DOHH2 (cell line): ENCODE results near the gene STK11.

Experiments
- CTCF ChIP-seq: fragments of 200-600 bp; sonication (generic); IDR thresholded peaks from one replicate; pipeline ENCODE4 v1.5.1; 2014; ENCODE audit warnings: antibody characterized with exemption, mild to moderate bottlenecking, low read depth, low read length; ENCODE audit not compliant: poor library complexity, severe bottlenecking
- EZH2phosphoT487 ChIP-seq: fragments of 200-600 bp; sonication (generic); IDR thresholded peaks from 2 replicates; pipeline ENCODE4 v1.6.1; 2017; ENCODE audit warnings: borderline replicate concordance, mild to moderate bottlenecking, antibody characterized with exemption, low read length, moderate library complexity, mixed read lengths

- TF ChIP-seq CTCF (no peak), EZH2phosphoT487 (no peak)
Measured at GRCh38 chr19:1254530-1255185, 49.1 kb downstream of the STK11 start.
